Activated naive CD4-positive, alpha-beta T cell treated with anti-CD3 and anti-CD28 coated beads, Interleukin-2, amount 50 U/mL, for 16 hours (primary cell): ENCODE measurements around the gene PCYOX1L.

Experiments used
- DNase-seq: peaks from one replicate; pipeline ENCODE4 v3.0.0-alpha.2; 2020

The PCYOX1L gene

GRCh38 chr5:149370878-149371277 lies 13.0 kb downstream of the PCYOX1L start:
- DNase-seq, result no peak

- peak; percentile 68 for DNase-seq
These were observed 13.6 kb downstream of the PCYOX1L start for GRCh38 chr5:149371296-149371962.

- no peak for DNase-seq
These were observed 14.4 kb downstream of the PCYOX1L start for GRCh38 chr5:149372076-149372795.

- DNase-seq, result no peak
These were observed 15.1 kb downstream of the PCYOX1L start for GRCh38 chr5:149372932-149373331.

GRCh38 chr5:149374303-149374702 lies 16.5 kb downstream of the PCYOX1L start:
- DNase-seq, result no peak

- DNase-seq, result no peak
These were observed 17.0 kb downstream of the PCYOX1L start for GRCh38 chr5:149374801-149375200.

- no peak for DNase-seq
These were observed 17.6 kb downstream of the PCYOX1L start for GRCh38 chr5:149375434-149375833.

- DNase-seq, result no peak
These were observed 18.3 kb downstream of the PCYOX1L start for GRCh38 chr5:149376104-149376503.

- no peak for DNase-seq
These were observed 19.0 kb downstream of the PCYOX1L start for GRCh38 chr5:149376711-149377447.

- no peak for DNase-seq
These were observed 20.5 kb downstream of the PCYOX1L start for GRCh38 chr5:149378241-149378820.

GRCh38 chr5:149379177-149379761 lies 21.4 kb downstream of the PCYOX1L start, which contains the start of gene IL17B:
Gene IL17B, minus strand, starts transcription at chr5:149379292. Its CDS starts 67 bp downstream, at chr5:149379225.
- no peak for DNase-seq

GRCh38 chr5:149379818-149380374 lies 22.1 kb downstream of the PCYOX1L start:
- DNase-seq, result no peak

- DNase-seq, result no peak
These were observed 22.7 kb downstream of the PCYOX1L start for GRCh38 chr5:149380466-149381121.

GRCh38 chr5:149381261-149381985 lies 23.6 kb downstream of the PCYOX1L start:
- no peak for DNase-seq

- peak; percentile 74 for DNase-seq
These were observed 24.1 kb downstream of the PCYOX1L start for GRCh38 chr5:149381986-149382338.

GRCh38 chr5:149382517-149383220 lies 24.8 kb downstream of the PCYOX1L start:
- no peak for DNase-seq

GRCh38 chr5:149383399-149383798 lies 25.6 kb downstream of the PCYOX1L start:
- DNase-seq, result no peak

GRCh38 chr5:149386166-149386565 lies 28.3 kb downstream of the PCYOX1L start:
- no peak for DNase-seq

GRCh38 chr5:149387081-149387631 lies 29.3 kb downstream of the PCYOX1L start:
- DNase-seq, result no peak

- no peak for DNase-seq
These were observed 30.1 kb downstream of the PCYOX1L start for GRCh38 chr5:149387982-149388381.
